Dermis blood vessel endothelial cell (primary cell): Measurements from ENCODE around the gene NUP153. TPM values are rescaled to one million over a fixed set of nuclear protein-coding genes. Genes with fewer than 3 reads are reported as not detected.
"Not testable (repeated sequence)": the region's sequence is repeated elsewhere in the genome, so short reads cannot be mapped to it uniquely, and the experiment has no call there.

ENCODE experiments used
- DNase-seq: peaks from one replicate; pipeline ENCODE4 v3.0.0; 2010
- total RNA-seq: library from RNA; depleted of rRNA; stranded (reverse); fragments of >200 nt; gene quantifications from 2 replicates; pipeline ENCODE4 v1.2.3, GENCODE V29; 2014

NUP153 gene
- 31.3 and 41.7 TPM in 2 replicates for total RNA-seq

DNA sequence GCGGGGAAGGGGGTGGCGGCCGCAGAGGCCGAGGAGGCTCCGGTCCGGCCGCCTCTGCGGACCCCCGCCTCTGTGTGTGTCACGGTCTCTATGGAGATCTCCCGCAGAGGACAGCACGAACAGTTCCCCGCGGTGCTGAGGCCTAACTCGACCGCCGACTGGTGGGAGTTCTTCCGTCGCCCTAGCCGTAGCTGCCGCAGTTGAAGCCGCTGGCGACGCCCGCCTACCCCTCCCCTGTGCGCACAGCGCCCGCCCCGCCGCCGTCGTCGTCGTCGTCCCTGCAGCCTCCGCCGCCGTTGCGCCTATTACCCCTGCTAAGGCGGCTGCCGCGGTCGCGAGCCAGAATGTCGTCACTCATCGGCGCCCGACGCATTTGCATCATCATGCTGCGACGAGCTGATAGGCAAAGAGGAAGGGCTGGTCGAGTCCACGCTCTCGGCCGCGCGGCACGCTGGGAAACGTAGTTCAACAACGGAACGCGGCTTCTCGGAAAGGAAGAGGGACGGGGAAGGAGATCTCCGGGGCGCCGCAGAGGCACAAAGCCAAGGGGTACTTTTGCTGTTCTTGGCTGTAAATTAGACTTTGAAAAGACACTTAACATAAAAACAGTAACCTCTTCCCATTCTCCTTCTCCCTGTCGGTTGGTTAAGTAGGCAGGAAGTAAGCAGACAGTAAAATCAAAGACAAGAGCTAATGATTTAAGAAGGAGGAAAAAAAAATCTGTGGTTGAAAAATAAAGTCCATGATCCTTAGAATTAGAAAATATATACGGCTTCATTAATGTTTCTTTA, at the start of gene NUP153:
Gene NUP153, minus strand, starts transcription at position 346 of the 791 bp plus-strand sequence. CDS start 538 bp downstream, outside the sequence.
- DNase-seq, result peak; percentile 99

DNA sequence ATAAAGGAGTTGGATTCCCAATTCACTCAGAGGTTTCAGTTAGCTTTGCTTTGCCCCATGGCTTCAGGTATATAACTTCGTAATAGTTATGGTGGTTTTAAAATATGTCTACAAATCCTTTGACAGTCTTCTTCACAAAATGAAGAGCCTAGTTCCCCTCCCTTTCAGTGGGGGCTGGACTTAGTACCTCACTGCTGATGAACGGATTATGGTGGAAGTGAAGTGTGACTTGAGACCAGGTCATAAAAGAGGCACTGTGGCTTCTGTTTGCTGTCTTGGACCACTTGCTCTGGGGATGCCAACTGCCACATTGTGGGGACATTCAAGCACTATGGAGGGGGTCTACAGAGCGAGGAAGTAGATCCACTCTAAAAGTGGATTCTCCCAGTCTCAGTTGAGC, 47.5 kb upstream of the NUP153 start:
- DNase-seq, result no peak

DNA sequence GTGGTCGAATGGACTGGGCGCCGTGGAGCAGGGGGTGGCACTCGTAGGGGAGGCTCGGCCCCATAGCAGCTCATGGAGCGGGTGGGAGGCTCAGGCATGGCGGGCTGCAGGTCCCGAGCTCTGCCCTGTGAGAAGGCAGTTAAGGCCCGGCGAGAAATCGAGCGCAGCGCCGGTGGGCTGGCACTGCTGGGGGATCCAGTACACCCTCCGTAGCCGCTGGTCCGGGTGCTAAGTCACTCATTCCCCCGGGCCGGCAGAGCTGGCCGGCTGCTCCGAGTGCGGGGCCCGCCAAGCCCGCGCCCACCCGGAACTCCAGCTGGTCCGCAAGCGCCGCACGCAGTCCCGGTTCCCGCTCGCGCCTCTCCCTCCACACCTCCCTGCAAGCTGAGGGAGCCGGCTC, 38.6 kb upstream of the NUP153 start:
- not testable (repeated sequence) for DNase-seq

DNA sequence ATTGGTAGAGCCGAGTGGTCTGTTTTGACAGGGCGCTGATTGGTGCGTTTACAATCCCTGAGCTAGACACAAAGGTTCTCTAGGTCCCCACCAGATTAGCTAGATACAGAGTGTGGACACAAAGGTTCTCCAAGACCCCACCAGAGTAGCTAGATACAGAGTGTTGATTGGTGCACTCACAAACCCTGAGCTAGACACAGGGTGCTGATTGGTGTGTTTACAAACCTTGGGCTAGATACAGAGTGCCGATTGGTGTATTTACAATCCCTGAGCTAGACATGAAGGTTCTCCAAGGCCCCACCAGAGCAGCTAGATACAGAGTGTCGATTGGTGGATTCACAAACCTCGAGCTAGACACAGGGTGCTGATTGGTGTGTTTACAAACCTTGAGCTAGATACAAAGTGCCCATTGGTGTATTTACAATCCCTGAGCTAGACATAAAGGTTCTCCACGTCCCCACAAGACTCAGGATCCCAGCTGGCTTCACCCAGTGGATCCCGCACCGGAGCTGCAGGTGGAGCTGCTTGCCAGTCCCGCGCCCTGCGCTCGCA, 38.1 kb upstream of the NUP153 start:
- DNase-seq, result not testable (repeated sequence)

DNA sequence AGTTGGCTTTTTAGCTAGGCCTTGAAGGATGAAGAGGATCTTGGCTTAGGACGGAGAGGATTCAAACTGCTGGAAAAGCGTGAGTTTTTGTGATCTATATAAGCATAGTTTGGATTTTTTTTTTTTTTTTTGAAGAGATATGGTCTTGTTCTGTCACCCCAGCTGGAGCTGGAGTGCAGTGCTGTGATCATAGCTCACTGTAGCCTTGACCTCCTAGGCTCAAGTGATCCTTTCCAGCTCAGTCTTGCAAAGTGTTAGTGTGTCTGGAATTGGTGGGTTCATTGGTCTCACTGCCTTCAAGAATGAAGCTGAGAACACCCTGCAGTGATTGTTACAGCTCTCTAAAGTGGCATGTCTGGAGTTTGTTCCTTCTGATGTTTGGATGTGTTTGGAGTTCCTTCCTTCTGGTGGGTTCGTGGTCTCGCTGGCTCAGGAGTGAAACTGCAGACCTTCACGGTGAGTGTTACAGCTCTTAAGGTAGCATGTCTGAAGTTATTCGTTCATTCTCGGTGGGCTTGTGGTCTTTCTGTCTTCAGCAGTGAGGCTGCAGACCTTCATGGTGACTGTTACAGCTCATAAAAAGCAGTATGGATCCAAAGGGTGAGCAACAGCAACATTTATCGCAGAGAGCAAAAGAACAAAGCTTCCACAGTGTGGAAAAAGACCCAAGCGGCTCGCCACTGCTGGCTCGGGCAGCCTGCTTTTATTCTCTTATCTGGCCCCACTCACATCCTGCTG, 37.5 kb upstream of the NUP153 start:
- no peak for DNase-seq

DNA sequence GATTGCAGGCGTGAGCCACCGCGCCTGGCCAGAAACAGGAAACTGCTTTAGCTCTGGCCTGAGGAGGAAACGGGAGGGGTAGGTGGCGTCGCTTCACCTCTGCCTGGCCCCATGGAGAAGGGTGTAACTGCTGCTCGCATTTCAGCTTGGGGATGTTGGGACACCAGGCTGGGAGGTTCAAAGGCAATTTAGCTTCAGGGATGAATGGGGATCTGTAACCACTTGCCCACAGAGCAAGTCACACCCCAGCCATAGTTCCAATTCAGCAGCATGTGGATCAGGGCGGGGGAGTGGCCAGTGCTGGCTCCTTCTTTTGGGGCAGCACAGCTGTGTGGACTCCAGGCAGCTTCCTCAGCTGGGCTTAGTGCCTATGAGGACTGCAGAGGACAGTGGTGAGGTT, 34.8 kb upstream of the NUP153 start:
- DNase-seq, result no peak

DNA sequence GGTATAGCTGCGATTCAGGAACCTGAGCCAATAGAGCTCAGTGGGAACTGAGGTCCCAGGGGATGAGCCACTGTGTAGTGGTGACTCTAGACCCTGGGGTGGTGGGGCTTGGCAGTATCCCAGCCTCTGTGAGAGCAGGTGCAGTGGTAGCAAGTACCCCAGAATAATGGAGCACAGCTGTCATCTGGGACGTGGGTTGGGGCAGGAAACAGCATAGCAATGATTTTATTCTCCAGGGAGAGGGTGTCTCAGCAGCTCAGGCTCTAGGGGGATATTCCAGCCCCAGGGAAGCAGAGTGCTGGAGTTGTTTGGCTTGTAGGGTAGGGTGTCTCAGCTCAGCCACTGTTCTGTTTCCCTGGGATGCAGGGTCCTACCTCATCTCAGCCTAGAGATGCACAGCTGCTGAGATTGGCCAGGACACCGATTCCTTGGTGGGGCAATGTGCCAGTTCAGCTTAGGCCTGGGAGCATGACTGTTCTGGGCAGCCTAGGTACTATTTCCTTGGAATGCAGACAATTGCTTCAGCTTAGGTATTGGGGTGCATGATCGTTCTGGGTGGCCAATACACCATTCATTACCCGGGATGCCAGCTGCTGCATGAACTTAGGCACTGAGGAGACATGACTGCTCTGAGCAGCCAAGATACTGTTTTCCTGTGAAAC, 34.0 kb upstream of the NUP153 start:
- DNase-seq, result no peak

DNA sequence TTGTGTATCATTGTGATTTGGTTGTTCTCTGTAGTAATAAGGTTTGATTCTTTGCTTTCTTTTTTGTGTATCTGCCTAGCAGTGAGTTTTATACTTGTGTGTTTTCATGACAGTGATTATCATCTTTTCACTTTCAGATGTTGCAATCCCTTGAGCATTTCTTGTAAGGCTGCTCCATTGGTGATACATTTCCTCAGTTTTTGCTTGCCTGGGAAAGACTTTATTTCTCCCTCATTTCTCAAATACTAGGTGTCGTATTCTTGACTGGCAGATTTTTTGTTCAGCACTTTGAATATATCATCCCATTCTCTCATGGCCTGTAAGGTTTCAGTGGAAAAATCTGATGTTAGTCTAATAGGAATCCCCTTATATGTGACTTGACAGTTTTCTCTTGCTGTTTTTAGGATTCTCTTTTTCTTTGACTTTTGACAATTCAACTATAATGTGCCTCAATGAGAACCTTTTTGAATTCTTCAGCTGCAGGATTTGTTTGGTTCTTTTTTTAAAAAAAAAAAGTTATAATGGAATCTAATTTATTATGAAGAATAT, 31.1 kb upstream of the NUP153 start:
- DNase-seq, result no peak

DNA sequence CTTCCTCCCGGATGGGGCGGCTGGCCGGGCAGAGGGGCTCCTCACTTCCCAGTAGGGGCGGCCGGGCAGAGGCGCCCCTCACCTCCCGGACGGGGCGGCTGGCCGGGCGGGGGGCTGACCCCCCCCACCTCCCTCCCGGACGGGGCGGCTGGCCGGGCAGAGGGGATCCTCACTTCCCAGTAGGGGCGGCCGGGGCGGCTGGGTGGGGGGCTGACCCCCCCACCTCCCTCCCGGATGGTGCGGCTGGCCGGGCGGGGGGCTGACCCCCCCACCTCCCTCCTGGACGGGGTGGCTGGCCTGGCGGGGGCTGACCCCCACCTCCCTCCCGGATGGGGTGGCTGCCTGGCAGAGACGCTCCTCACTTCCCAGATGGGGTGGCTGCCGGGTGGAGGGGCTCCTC, 28.6 kb upstream of the NUP153 start:
- not testable (repeated sequence) for DNase-seq

DNA sequence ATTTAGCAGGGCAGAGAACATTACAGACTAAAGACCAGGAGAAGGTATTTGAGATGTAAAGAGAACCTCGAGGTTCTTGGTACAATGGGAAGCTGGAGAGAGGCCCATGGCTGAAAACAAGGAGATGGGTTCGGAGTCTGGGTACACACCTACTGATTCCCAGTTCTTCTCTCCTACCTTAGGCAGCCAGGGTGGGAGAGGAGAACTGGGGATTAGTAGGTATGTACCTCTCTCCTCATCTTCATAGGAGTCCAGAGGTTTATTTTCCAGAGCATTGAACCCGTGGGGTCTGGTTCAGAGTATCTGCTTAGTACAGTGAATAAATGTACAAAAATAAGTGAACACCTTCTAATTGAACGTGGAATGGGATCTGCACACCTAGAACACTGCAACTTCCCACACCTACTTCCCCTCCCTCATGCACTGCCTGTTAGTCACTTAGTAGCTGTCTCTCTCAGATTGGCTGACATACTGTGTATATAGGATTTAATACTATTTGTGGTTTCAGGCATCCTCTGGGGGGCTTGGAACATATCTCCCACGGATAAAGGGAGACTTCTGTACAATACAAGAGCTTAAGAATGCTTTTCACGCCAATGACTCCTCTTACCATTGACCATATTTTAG, 23.5 kb upstream of the NUP153 start:
- no peak for DNase-seq

DNA sequence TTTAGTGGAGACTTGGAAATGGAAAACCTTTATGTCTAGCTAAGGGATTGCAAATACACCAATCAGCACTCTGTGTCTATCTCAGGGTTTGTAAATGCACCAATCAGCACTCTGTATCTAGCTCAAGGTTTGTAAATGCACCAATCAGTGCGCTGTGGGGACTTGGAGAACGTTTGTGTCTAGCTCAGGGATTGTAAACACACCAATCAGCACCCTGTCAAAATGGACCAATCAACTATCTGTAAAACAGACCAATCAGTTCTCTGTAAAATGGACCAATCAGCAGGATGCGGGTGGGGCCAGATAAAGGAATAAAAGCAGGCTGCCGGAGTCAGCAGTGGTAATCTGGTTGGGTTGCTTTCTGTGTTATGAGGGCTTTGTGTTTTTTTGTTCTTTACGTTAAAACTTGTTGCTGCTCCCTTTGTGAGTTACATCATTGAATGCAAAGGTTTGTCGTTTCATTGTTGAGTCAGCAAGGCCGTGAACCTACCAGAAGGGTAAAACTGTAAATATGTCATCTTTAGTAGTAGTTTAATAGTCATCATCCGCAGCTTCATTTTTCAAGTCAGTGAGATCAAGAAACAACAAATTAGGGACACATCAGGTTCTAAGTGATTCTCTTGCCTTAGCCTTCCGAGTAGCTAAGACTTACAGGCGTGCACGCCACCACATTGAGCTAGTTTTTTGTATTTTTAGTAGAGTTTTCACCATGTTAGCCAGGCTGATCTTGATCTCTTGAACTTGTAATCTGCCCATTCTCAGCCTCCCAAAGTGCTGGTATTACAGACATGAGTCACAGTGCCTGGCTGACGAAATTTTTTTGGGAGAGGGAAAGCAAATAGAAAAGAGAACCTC, 22.7 kb upstream of the NUP153 start:
- DNase-seq, result no peak

DNA sequence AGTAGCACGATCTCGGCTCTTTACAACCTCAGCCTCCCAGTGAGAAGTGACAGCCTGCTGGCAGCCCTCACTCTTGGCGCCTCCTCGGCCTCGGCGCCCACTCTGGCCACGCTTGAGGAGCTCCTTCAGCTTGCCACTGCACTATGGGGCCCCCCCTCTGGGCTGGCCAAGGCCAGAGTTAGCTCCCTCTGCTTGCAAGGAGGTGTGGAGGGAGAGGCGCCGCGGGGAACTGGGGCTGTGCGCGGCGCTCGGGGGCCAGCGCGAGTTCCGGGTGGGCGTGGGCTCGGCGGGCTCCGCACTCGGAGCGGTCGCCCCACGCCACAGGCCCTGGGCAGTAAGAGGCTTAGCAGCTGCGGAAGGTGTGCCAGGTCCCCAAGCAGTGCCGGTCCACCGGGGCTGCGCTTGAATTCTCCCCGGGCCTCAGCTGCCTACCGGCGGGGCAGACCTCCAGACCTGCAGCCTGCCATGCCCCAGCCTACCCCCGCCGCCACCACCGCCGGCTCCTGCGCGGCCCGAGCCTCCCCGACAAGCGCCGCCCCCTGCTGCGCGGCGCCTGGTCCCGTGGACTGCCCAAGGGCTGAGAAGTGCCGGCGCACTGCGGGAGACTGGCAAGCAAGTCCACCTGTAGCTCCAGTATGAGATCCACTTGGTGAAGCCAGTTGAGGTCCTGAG, 22.0 kb upstream of the NUP153 start:
- DNase-seq, result no peak

DNA sequence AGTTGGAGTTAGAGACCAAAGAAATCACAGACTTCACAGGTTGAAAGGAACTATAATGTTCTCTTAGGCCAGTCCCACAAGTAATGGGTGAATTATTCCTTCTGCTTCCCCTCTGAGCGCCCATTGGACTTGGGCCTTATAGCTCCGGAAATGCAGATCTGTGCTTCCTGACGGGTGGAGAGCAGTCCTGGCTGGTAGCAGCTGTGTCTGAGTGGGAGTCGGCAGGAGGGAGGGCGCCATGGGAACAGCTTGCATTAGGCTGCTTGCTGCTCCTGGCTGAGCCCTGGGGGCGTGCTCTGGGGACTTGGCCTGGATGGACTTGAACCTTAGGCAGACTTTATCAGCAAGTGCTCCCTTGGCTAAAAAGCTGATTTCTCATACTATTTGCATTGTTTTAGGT, 18.4 kb upstream of the NUP153 start:
- peak; percentile 85 for DNase-seq

DNA sequence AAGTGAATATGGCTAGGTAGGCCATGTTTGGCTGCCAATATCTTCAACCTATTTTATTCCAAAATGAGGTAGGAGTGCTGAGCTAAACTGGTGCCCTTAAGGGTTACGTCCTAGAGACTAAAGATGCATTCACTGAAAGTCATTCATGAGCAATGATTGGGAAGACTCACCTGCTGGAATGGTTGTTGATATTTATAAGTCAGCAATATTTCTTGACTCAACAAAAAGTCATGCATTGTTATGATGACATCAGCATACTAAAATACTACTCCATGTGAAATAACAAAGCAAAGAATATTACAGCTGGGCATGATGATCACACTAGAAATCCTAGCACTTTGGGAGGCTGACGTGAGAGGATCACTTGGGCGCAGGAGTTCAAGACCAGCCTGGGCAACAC, 17.6 kb upstream of the NUP153 start:
- DNase-seq, result no peak

DNA sequence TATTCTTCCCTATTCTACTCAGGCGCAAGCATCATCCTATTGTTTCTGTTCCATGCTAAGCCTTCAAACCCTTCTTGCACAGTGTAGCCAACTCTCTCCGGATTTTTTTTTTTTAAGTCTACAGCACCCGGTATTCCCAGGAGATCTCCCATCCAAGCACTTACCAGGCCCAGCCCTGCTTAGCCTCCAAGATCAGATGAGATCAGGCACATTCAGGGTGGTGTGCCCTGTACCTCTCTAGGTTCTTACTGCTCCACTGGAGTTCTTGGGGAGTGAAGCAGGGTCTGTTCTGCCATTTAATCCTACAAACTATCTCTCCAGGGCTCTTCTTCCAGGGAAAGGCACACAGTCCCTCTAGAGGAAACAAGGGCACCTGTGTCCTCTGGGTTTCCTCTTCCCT, 14.9 kb upstream of the NUP153 start:
- no peak for DNase-seq

DNA sequence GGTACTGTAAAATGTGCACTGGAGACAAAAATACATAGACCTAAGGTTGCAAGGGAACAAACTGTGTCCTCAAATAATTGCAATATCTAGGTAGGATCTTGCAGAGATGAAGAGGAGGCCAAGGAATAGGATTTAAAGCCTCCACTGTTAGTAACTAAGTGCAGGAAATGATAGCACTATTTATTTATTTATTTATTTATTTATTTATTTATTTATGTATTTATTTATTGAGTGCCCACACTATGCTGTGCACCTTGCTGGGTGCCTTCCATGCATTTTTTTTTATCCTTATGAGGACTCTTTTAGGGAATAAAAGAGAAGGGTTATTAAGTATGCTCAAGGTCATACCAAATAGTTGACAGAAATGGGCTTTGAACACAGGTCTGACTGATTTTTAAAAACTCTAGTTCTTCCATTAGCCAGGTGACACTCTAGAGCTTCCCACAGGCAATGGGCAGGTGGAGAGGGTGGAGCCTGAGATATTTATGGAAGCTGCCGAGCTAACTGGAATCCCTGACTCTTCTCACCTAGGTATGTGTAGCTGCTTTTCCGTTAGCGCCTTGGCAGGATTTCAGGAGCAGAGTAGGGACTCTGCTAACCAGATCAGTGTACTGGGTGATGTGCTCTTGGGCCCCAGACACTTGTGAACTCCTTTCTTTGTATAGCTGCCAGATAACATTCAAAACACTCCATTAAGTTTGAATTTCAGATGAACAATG, 12.8 kb upstream of the NUP153 start:
- no peak for DNase-seq

DNA sequence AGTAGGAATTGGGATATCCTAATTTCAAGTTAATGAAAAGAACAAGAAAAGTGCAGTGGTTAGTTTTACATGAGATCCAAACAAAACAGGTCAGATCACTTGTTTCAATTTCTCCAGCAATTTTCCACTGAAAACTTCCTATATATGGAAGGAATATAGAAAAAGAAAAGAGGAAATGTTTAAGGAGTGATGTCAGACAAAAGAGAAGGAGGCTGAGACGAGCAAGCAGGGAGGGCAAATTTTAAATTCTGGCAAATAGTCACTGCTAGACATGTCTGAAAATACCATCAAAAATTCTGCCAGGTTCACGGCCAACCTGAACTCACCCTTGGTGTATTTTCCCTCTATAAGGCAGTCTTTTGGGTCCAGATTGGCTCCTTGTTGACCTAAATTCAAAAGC, 9.5 kb upstream of the NUP153 start:
- no peak for DNase-seq

DNA sequence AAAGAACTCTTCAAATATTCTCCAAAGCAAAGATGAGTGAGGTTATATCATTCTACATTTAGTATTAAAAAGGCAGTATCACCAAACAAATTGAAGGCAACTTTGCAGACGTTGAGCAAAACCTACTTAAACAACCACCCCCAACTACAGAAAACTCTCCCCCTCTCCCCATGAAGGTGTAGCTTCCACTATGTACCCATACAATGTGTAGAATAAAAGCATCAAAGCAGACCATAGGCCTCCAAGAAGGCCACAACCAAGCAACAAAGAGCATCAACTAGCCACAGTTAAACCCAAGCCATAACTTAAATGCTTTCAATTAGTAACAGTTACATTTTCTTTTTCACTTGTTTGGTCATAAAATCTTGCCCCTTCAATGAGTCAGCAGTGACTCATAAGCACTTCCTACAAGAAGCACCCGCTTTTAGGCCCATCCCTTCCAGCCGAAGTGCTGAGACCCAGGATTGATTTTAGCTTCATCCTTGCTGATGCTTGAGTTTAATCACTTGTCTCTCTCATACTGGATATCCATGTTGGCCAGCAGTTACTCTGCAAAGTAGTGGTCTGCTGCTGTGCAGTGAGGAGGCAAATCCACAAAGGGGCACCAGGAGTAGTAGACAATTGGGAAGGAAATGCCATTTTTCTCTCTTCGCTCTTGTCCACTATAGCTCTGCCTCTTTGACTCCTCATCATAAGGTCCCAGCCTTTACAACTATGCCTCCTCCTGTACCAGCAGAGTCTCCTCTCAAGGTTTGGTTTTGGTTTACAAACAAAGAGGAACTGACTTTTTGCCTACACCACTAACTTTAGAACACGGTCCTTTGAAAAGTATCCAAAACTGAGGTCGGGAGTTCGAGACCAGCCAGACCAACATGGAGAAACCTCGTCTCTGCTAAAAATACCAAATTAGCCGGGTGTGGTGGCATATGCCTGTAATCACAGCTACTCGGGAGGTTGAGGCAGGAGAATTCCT, 8.4 kb upstream of the NUP153 start:
- peak; percentile 85 for DNase-seq

DNA sequence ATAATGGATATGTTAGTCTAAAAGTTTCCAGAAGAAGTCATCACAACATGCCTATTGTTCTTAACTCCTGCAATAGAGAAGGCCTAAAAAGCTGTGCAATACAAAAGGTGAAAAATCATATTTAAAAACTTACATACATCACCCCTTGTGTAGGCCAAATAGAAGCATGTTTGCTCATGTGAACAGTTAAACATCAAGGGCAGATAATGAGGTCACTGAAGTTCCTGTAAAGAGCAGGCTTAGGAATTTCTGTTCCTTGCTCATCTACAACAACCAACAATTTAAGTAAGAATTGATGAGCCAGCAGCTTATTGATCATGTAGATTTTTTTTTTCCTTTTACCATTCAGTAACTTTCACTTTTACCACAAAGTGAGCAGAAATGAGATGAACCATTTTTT, 7.5 kb upstream of the NUP153 start:
- no peak for DNase-seq
